Measurements from ENCODE around the gene PARP11.

The PARP11 gene

GRCh38 chr12:3770891-3771290 lies 102.3 kb downstream of the PARP11 start:
- no peak overlapping the region for H3K4me3 ChIP-seq (replicated peaks; ENCODE audit: low read depth, low read length)
- no peak for TF ChIP-seq CTCF (IDR thresholded peaks at IDR 0.05; ENCODE audit: insufficient read depth, low read length, poor library complexity, severe bottlenecking)
- no peak for DNase-seq (ENCODE audit: extremely low read depth, insufficient read length)
- no peaks in the 10 kb centered on the region for H3K27me3 ChIP-seq (replicated peaks; ENCODE audit: control insufficient read depth, insufficient read depth, low read length)
- H3K36me3 ChIP-seq (ENCODE audit: control insufficient read depth, insufficient read depth, low read length) = no peaks in the 10 kb centered on the region

GRCh38 chr12:3768911-3769447 lies 104.2 kb downstream of the PARP11 start:
- TF ChIP-seq CTCF (IDR thresholded peaks at IDR 0.05; ENCODE audit: insufficient read depth, low read length, poor library complexity, severe bottlenecking) = no peak
- Histone ChIP-seq H3K36me3 (ENCODE audit: control insufficient read depth, insufficient read depth, low read length) (no peaks in the 10 kb centered on the region), H3K27me3 (replicated peaks; ENCODE audit: control insufficient read depth, insufficient read depth, low read length) (no peaks in the 10 kb centered on the region)

GRCh38 chr12:3761116-3761735 lies 112.0 kb downstream of the PARP11 start:
- H3K27me3 ChIP-seq (replicated peaks; ENCODE audit: control insufficient read depth, insufficient read depth, low read length) = no peaks in the 10 kb centered on the region
- DNase-seq (ENCODE audit: extremely low read depth, insufficient read length) = no peak
- TF ChIP-seq CTCF (IDR thresholded peaks at IDR 0.05; ENCODE audit: insufficient read depth, low read length, poor library complexity, severe bottlenecking) = no peak
- no peaks in the 10 kb centered on the region; the same call in 1 of the 2 replicates for H3K36me3 ChIP-seq (ENCODE audit: control insufficient read depth, insufficient read depth, low read length)
- H3K4me3 ChIP-seq (replicated peaks; ENCODE audit: low read depth, low read length) = no peak overlapping the region

More at GRCh38 chr12:3768911-3769447, 104.2 kb downstream of the PARP11 start:
- DNase-seq (ENCODE audit: extremely low read depth, insufficient read length) = no peak
- H3K4me3 ChIP-seq (replicated peaks; ENCODE audit: low read depth, low read length) = no peak overlapping the region

- Histone ChIP-seq H3K36me3 (ENCODE audit: control insufficient read depth, insufficient read depth, low read length) (no peaks in the 10 kb centered on the region; the same call in 1 of the 2 replicates), H3K4me3 (replicated peaks; ENCODE audit: low read depth, low read length) (no peak overlapping the region), H3K27me3 (replicated peaks; ENCODE audit: control insufficient read depth, insufficient read depth, low read length) (no peaks in the 10 kb centered on the region)
- DNase-seq (ENCODE audit: extremely low read depth, insufficient read length) = no peak
- TF ChIP-seq CTCF (IDR thresholded peaks at IDR 0.05; ENCODE audit: insufficient read depth, low read length, poor library complexity, severe bottlenecking) = no peak
These were observed 113.3 kb downstream of the PARP11 start for GRCh38 chr12:3759878-3760277.
